ENCODE data around the gene SPO11. TPM values are rescaled to one million over a fixed set of nuclear protein-coding genes. Genes with fewer than 3 reads are reported as not detected.

Gene SPO11, protein sequence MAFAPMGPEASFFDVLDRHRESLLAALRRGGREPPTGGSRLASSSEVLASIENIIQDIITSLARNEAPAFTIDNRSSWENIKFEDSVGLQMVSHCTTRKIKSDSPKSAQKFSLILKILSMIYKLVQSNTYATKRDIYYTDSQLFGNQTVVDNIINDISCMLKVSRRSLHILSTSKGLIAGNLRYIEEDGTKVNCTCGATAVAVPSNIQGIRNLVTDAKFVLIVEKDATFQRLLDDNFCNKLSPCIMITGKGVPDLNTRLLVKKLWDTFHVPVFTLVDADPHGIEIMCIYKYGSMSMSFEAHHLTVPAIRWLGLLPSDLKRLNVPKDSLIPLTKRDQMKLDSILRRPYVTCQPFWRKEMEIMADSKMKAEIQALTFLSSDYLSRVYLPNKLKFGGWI
- total RNA-seq: not detected in 2 replicates

DNA sequence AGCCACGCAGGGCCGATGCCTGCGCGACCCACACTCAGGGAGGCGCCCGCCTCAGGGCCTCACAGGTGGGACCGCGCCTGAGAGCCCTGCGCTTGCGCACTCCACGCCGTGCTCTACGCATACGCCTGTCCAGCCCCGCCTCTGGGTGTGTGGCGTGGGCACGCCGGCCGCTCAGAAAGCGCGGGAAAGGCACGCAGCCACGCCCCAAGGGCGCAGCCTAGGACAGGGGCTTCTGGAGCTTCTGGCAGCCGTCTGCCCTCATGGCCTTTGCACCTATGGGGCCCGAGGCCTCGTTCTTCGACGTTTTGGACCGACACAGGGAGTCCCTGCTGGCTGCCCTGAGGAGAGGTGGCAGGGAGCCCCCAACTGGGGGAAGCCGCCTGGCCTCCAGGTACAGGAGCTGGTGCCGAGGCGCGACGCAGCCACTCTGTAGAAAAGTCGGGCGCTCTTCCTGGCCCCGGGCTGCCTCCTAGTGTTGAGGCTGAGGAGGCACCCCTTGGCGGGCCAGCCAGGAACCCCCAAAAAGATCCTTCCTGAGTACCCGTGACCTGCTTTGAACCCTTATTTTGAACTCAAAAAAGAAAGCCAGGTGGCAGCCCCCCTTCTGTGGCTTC, at the start of gene SPO11:
TSS of gene SPO11 (plus strand) at position 196 of the 614 bp plus-strand sequence. CDS start at position 261, 65 bp downstream.

DNA sequence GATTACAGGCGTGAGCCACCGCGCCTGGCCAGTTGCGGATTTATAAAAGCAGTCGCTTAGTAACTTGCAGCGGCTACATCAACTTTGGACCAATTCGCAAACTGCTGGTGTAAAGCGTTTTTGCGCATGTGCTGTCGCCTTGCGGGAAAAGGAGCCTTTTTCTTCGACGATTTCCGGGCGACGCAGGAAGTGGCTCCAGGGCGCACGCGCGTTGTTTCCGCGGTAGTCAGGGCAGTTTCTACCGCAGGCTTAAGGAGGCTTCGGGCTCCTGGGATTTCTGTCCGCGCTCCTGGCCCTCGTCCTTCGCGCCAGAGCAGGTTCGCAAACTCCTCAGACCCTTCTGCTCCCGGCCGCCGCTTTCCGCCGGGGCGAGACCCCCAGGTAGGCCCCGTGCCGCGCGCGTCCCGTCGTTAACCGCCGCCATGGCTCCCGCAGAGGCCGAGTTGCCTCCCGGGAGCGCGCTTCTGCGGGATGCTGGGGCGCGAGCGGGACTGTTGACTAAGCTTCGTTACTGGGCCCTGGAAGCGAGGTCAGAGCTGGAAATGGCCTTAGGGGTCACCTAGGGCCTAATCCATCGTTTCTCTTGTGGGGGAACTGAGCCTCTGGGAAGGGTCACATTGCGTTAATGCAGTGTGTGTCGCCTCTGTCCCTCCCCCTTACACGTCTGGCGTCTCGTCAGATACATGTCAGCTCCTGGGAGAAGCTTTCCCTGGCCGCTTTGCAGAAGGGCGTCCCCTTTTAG, 21.6 kb downstream of the SPO11 start, which contains the start of gene RAE1:
TSS of gene RAE1 (plus strand) at position 214 of the 742 bp plus-strand sequence. CDS start 2,784 bp downstream, outside the sequence.

DNA sequence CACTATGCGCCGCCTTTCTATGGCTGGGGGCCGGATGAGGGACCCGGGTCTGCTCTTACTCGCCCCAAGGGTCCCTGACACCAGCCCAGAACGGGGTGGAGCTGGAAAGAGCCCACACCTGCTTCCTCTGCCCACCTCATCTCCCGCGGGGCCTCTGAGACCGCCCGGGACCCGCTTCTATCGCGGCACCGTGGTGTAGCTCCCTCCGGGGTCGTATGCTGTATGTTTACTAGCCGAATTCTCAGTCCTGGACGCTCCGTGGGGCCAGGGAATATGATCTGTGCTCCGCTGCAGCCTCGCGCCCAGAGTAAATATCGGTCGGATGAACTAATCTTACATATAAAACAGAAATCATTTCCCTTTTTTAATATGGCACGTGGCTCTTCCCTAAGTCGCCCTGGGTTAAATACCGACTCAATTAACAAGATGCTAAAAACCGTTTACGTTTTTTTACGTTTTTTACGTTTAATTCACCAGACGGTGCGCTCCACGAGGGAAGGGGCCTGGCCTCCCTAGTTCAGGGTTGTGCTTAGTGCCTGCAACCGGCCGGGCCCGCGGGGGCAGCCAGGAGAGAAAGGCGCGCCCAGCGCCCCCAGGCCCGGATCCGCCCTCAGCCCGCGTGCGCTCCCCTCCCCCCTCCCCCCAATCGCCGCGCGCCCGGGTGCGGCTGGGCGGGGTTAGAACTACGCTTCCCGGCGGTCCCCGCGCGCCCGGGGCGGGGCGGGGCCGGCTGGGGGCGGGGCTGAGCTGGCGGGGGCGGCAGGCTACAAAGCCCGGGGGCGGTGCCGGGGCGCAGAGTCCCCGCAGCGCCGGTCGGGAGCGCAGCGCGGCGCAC, 61.2 kb downstream of the SPO11 start, which contains the start of gene RBM38:
TSS of gene RBM38 (plus strand) at position 793 of the 835 bp plus-strand sequence. CDS start 186 bp downstream, outside the sequence.

Other genes starting within 250 kb of the SPO11 start
- not detected in 2 replicates for gene BMP7, start 63.2 kb upstream of the SPO11 start, total RNA-seq
- gene RAE1, start 21.5 kb downstream of the SPO11 start, total RNA-seq: 13.8 and 44.7 TPM in 2 replicates
- gene RBM38, start 61.6 kb downstream of the SPO11 start, total RNA-seq: 13.4 and 25.2 TPM in 2 replicates
- not detected in 2 replicates for gene CTCFL, start 195.3 kb downstream of the SPO11 start, total RNA-seq
- gene PCK1, start 231.3 kb downstream of the SPO11 start, total RNA-seq: not detected in 2 replicates

Data from bladder microvascular endothelial cell (primary cell).